Neural cell (in vitro differentiated cells): Measurements from ENCODE around the gene MAP3K14.

ENCODE experiments used
- EP300 ChIP-seq: fragments of 450-650 bp; conservative IDR thresholded peaks from 2 replicates; pipeline ENCODE4 v1.6.1; 2014; ENCODE audit warnings: antibody characterized with exemption, mild to moderate bottlenecking, moderate library complexity; ENCODE audit not compliant: poor library complexity, severe bottlenecking
- RAD21 ChIP-seq: fragments of 450-650 bp; conservative IDR thresholded peaks from 2 replicates; pipeline ENCODE4 v1.6.1; 2014; ENCODE audit warnings: antibody characterized with exemption, mild to moderate bottlenecking, moderate library complexity
- REST ChIP-seq: IDR thresholded peaks from 2 replicates; pipeline ENCODE4 v1.6.1; 2012; ENCODE audit warnings: borderline replicate concordance
- TAF1 ChIP-seq: IDR thresholded peaks from 2 replicates; pipeline ENCODE4 v1.6.1; 2012; ENCODE audit warnings: low read depth
- TF ChIP-seq, protein P1 (sequence below): fragments of 450-650 bp; IDR thresholded peaks from 2 replicates; pipeline ENCODE4 v1.5.1; 2014; ENCODE audit warnings: antibody characterized with exemption, mild to moderate bottlenecking, moderate library complexity; ENCODE audit not compliant: poor library complexity, severe bottlenecking

- TF ChIP-seq RAD21 (no peak), REST (no peak), EP300 (no peak), TAF1 (no peak)
- TF ChIP-seq, protein P1, sequence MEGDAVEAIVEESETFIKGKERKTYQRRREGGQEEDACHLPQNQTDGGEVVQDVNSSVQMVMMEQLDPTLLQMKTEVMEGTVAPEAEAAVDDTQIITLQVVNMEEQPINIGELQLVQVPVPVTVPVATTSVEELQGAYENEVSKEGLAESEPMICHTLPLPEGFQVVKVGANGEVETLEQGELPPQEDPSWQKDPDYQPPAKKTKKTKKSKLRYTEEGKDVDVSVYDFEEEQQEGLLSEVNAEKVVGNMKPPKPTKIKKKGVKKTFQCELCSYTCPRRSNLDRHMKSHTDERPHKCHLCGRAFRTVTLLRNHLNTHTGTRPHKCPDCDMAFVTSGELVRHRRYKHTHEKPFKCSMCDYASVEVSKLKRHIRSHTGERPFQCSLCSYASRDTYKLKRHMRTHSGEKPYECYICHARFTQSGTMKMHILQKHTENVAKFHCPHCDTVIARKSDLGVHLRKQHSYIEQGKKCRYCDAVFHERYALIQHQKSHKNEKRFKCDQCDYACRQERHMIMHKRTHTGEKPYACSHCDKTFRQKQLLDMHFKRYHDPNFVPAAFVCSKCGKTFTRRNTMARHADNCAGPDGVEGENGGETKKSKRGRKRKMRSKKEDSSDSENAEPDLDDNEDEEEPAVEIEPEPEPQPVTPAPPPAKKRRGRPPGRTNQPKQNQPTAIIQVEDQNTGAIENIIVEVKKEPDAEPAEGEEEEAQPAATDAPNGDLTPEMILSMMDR: peak; percentile 67
These were observed 69.9 kb downstream of the MAP3K14 start for GRCh38 chr17:45246861-45247428.
